ENCODE measurements around the gene SFXN5. TPM values are rescaled to one million over a fixed set of nuclear protein-coding genes. Genes with fewer than 3 reads are reported as not detected.
"Not testable (repeated sequence)": the region's sequence is repeated elsewhere in the genome, so short reads cannot be mapped to it uniquely, and the experiment has no call there.

Gene SFXN5, protein sequence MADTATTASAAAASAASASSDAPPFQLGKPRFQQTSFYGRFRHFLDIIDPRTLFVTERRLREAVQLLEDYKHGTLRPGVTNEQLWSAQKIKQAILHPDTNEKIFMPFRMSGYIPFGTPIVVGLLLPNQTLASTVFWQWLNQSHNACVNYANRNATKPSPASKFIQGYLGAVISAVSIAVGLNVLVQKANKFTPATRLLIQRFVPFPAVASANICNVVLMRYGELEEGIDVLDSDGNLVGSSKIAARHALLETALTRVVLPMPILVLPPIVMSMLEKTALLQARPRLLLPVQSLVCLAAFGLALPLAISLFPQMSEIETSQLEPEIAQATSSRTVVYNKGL
- 11.6 and 14.1 TPM in 2 replicates for total RNA-seq

DNA sequence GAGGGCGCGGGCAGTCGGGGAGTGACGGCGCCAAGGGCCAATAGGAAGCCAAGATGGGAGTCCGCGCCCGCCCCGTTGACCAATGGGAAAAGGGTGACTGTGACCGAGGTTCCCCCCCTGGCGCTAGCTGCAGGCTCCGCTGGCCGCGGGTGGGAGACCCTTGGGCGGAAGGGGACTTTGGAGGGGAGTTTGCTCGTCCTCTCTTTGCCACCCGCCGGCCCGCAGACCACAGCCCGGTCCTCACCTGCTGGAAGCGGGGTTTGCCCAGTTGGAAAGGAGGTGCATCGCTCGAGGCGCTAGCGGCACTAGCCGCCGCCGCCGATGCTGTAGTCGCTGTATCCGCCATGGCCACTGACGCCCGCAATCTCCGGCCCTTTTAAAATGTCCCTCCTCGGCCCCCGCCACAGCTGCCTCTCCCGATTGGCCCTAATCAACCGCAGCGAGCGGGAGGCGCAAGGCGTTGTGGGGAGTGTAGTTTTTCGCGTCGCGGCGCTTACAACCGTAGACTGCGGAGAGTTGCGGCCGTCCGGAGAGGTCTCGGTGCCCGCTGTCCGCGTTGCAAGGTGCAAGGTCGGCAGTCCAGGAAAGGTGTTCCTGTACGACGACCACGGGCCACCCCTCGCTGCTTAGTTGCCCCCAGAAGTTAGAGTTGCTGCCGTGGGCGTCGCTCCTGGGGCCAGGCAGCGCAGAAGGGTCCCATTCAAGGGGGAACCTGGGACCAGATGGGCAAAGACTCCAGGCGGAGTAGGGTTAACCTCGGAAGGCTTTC is at the start of gene SFXN5:
Gene SFXN5 (minus strand): TSS at position 353 of the 769 bp plus-strand sequence. CDS start 7 bp downstream, at position 346.
- peaks cover 4% of the 10 kb centered on the region for H3K36me3 Mint-ChIP-seq (ENCODE audit: low read depth)
- peaks cover 12% of the 10 kb centered on the region for H3K27me3 Mint-ChIP-seq
- no peaks in the 10 kb centered on the region for H3K9me3 Mint-ChIP-seq
- DNase-seq = peak; percentile 99
- intact Hi-C loops (cut with micrococcal nuclease) = loop anchor here (1.0 to 5.0 kb wide), 8 partner anchors 42 to 665 kb away; partner anchors contain the start of genes CCT7, EXOC6B, SMYD5 and TPRKB
- peak within 1 kb of the TSS; percentile 89 for H3K4me3 Mint-ChIP-seq
- H3K27ac Mint-ChIP-seq = peak within 1 kb of the TSS; percentile 92
- peaks cover 20% of the 10 kb centered on the region for H3K4me1 Mint-ChIP-seq

DNA sequence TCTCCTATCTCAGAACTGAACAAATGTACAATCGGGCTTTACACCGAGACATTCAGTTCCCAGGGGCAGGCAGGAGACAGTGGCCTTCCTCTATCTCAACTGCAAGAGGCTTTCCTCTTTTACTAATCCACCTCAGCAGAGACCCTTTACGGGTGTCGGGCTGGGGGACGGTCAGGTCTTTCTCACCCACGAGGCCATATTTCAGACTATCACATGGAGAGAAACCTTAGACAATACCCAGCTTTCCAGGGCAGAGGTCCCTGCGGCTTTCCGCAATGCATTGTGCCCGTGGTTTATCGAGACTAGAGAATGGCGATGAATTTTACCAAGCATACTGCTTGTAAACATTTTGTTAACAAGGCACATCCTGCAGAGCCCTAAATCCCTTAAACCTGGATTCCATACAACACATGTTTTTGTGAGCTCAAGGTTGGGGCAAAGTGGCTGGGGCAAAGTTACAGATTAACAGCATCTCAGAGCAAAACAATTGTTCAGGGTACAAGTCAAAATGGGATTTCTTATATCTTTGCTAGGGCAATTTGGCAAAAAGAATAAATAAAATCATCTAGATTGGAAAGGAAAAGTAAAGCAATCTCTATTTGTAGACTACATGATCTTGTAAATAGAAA is 48.2 kb upstream of the SFXN5 start:
- intact Hi-C loops (cut with micrococcal nuclease); H3K9me3 Mint-ChIP-seq; H3K4me1 Mint-ChIP-seq; H3K4me3 Mint-ChIP-seq; DNase-seq; H3K27ac Mint-ChIP-seq; H3K36me3 Mint-ChIP-seq (ENCODE audit: low read depth): not testable (repeated sequence)
- peaks cover 30% of the 10 kb centered on the region for H3K27me3 Mint-ChIP-seq

DNA sequence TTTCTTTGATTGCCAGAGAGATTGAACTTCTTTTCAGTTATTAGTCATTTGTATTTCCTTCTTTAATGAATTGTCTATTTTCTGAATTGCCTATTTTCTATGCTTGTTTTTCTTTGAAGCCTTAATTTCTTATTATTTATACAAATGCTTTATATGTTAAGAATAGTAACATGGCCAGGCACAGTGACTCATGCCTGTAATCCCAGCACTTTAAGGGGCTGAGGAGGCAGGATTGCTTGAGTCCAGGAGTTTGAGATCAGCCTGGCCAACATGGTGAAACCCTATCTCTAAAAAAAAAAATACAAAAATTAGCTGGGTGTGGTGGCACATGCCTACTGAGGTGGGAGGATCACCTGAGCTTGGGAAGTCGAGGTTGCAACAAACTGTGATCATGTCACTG is 45.9 kb upstream of the SFXN5 start:
- H3K4me3 Mint-ChIP-seq = no peak overlapping the region
- DNase-seq = no peak
- H3K36me3 Mint-ChIP-seq (ENCODE audit: low read depth) = no peaks in the 10 kb centered on the region
- no peak overlapping the region for H3K27ac Mint-ChIP-seq
- H3K9me3 Mint-ChIP-seq = no peaks in the 10 kb centered on the region
- peaks cover 27% of the 10 kb centered on the region for H3K27me3 Mint-ChIP-seq
- peaks cover 4% of the 10 kb centered on the region for H3K4me1 Mint-ChIP-seq
- intact Hi-C loops (cut with micrococcal nuclease) = no loop called here

DNA sequence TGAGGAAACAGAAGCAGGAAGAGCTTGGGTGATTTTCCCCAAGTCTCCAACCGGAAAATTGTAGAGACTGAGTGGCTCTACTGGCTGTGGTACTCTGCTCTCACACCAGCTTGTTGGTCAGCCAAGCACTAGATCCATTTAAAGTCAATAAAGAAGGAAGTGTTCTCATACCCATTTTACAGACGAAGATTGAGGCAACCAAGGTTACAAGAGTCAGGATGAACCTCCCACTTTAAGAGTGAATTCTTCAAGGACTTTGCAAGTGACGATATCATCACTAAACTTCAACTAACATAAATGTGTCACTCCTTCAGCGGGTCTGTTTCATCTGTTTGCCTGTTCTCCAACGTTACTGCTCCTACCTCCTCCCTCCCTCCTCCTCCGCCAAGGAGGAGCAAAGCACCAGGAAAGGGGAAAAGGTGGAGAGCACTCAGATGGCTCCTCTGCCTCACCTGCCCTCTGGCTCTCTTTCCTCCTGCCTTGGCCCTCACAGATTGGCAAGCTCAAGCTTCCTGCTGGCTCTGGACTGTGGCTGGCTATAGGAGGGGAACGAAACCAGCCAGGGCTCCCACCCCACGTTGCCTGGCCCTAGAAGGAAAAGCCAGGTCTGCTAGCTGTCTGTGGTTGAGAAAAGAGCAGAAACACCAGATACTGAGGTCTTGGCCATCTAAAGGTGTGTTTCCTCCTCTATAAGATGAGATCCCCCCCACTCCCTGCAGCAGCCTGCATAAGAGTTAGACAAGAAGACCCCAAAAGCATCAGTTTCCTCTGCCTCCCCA is 44.9 kb upstream of the SFXN5 start:
- intact Hi-C loops (cut with micrococcal nuclease) = no loop called here
- Mint-ChIP-seq H3K27ac (no peak overlapping the region), H3K4me1 (peaks cover 10% of the 10 kb centered on the region), H3K36me3 (ENCODE audit: low read depth) (no peaks in the 10 kb centered on the region), H3K4me3 (no peak overlapping the region), H3K27me3 (peaks cover 23% of the 10 kb centered on the region), H3K9me3 (no peaks in the 10 kb centered on the region)
- DNase-seq = no peak

DNA sequence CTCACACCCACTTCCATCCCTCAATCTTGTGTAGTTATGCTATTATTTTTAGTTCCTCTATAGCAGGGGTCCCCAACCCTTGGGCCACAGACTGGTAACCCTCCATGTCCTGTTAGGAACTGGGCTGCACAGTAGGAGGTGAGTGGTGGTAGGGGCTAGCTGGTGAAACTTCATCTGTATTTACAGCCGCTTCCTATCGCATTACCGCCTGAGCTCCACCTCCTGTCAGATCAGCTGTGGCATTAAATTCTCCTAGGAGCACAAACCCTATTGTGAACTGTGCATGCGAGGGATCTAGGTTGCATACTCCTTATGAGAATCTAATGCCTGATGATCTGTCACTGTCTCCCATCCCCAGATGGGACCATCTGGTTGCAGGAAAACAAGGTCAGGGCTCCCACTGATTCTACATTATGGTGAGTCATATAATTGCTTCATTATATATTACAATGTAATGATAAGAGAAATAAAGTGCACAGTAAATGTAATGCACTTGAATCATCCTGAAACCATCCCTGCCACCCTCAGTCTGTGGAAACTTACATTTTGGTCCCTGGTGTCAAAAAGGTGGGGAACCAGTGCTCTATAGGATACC is 42.9 kb upstream of the SFXN5 start:
- no peaks in the 10 kb centered on the region for H3K9me3 Mint-ChIP-seq

DNA sequence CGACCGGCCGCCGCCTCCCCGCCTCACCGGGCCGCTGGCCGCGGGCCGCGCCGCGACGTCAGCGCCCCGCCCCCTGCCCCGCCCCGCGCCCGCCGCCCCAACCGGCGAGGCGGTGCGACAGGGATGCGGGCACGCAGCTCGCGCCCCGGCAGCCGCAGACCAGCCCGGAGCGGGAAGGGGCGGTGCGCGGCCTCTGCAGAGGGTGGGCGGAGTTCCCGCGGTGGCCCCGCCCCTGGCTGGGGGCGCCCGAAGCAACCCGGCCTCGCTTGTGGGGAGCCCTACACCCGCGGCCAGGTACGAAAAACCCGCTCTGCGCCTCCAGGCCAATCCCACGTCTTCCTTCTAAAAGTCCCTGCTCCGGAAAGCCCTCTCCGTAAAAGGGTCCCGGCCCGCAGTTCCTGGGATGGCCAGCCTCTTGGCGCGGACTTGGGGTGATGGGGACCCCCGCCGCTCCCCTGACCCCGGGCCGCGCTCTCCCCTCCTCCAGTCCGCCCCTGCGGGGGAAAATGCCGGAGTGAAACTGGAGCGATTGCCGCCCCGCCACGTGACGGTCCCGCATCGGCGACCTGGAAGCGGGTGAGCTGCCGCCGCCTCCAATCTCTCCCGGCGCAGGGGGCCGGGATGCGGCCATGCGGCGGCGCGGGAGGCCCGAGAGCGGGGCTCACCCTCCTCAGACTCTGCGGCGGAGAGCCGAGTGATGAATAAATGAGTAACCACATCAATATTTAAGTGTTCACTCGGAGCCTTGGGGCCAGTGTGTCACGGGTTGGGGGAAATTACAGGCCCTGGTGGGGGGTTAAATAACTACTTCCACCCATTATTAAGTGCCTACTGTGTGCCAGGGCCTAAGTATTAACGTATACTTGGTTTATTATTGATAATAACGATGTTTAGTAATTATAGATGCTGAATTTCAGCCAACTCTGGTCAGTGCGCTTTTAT is 41.7 kb upstream of the SFXN5 start, which contains the start of gene RAB11FIP5:
Gene RAB11FIP5 (minus strand): TSS at position 36 of the 942 bp plus-strand sequence. CDS start 171 bp downstream, outside the sequence.
- H3K4me1 Mint-ChIP-seq = peaks cover 25% of the 10 kb centered on the region
- DNase-seq = peak; percentile 95
- peak within 1 kb of the TSS; percentile 88 for H3K4me3 Mint-ChIP-seq
- H3K27ac Mint-ChIP-seq = peak within 1 kb of the TSS; percentile 59
- no peaks in the 10 kb centered on the region for H3K36me3 Mint-ChIP-seq (ENCODE audit: low read depth)
- H3K27me3 Mint-ChIP-seq = peaks cover 11% of the 10 kb centered on the region
- intact Hi-C loops (cut with micrococcal nuclease) = loop anchor here (1.0 to 5.0 kb wide), 4 partner anchors 42 to 119 kb away; partner anchors contain the start of genes CCT7, PRADC1, SFXN5 and SMYD5
- H3K9me3 Mint-ChIP-seq = no peaks in the 10 kb centered on the region

More for the DNA sequence above, 42.9 kb upstream of the SFXN5 start:
- H3K27me3 Mint-ChIP-seq = peaks cover 14% of the 10 kb centered on the region
- DNase-seq = no peak
- H3K36me3 Mint-ChIP-seq (ENCODE audit: low read depth) = no peaks in the 10 kb centered on the region
- peak overlapping the region; percentile 53 for H3K27ac Mint-ChIP-seq
- intact Hi-C loops (cut with micrococcal nuclease) = loop anchor here (5.0 kb wide), 1 partner anchor 118 kb away; the partner anchor contains the start of genes CCT7 and PRADC1
- peaks cover 22% of the 10 kb centered on the region for H3K4me1 Mint-ChIP-seq
- peak overlapping the region; percentile 62 for H3K4me3 Mint-ChIP-seq

DNA sequence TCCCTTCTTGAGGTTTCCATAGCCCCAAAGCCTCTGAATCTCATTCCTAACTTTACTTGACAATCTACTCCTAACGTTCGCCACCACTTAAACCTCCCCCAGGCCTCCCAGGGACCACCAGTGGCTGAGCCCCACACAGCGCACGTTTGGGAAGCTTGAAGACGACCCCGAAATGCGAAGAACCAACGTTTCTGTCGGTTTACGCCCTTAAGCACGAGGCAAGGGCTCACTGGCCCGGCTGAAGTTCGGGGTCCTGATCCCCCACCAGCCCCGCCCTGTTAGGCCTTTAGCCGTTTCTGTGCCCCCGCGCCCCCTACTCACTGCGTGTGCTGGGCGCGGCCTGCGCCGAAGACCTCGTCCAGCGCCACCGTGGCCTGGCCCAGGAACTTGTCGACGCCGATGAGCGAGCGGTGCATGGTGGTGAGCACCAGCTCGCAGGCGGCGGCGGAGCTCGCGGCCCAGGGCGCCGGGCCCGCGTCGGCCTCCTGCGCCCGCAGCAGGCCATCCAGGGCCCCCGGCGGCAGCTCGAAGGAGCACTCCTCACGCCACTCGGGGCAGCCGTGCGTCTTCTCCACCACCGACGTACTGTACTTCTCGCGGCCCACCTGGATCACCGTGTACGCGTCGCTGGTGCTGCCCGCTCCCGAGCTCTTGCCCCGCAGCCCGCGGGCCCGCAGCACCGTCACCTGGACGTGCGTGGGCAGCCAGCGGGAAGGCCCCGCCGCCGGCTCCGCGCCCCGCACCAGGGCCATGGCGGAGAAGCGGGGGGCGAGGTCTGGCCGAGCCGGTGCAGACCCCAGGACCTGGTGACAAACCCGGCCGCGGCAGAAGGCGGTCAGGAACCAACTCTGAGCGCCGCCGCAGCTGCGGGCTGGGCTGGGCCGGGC is 40.8 kb upstream of the SFXN5 start:
- peaks cover 11% of the 10 kb centered on the region for H3K27me3 Mint-ChIP-seq
- no peaks in the 10 kb centered on the region for H3K36me3 Mint-ChIP-seq (ENCODE audit: low read depth)
- intact Hi-C loops (cut with micrococcal nuclease) = loop anchor here (5.0 kb wide), 1 partner anchor 120 kb away; the partner anchor contains the start of genes CCT7 and PRADC1
- no peaks in the 10 kb centered on the region for H3K9me3 Mint-ChIP-seq
- H3K4me3 Mint-ChIP-seq = peak overlapping the region; percentile 88
- peaks cover 30% of the 10 kb centered on the region for H3K4me1 Mint-ChIP-seq
- peak; percentile 78 for DNase-seq
- peak overlapping the region; percentile 59 for H3K27ac Mint-ChIP-seq

DNA sequence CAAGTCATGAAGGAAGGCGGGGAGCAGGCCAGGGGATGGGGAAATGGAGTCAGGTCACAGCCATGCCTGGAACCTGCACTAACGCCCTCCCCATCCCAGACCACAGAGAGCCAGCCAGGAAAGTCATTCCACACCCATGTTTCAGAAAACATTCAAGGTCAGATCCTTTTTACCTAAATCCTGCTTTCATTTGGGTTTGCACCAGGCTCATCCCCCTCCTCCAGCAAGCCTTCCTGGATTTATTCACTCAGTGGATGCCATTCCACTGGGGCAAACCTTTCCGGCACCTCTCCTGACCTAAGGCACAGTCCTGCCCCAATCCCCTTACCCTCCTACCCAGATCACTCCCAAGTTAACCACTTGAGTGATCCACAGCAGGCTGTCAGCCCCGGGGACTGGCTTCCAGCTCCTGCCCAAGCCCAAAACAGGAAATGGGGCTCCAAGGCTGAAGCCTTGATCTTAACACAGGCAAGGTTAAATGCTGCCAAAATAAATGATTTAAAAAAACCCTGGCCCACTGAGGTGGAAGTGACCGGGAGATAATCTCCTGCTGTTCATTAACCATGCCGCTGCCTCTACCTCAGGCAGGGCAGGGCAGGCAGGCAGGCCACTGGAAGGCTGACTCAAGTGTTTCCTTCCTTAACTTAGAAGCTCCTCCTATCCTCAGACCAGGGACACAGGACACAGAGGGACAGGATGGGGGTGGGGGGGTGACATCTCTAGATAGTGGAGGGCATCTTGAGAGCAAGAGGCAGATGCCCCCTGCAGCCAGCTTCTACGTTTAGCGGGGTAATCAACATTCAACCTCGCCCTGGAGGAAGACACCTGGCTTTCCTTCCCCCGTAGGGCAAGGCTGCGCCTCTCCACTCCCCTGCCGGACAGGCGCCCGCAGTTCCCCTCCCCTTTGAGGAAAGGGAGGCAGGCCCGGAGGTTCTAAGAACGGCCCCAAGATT is 39.8 kb upstream of the SFXN5 start:
- H3K36me3 Mint-ChIP-seq (ENCODE audit: low read depth) = no peaks in the 10 kb centered on the region
- H3K27ac Mint-ChIP-seq = peak overlapping the region; percentile 59
- intact Hi-C loops (cut with micrococcal nuclease) = loop anchor here (5.0 kb wide), 1 partner anchor 121 kb away; the partner anchor contains the start of genes CCT7 and PRADC1
- H3K27me3 Mint-ChIP-seq = peaks cover 7% of the 10 kb centered on the region
- H3K4me1 Mint-ChIP-seq = peaks cover 31% of the 10 kb centered on the region
- H3K4me3 Mint-ChIP-seq = peak overlapping the region; percentile 88
- H3K9me3 Mint-ChIP-seq = no peaks in the 10 kb centered on the region
- peak; percentile 74 for DNase-seq

DNA sequence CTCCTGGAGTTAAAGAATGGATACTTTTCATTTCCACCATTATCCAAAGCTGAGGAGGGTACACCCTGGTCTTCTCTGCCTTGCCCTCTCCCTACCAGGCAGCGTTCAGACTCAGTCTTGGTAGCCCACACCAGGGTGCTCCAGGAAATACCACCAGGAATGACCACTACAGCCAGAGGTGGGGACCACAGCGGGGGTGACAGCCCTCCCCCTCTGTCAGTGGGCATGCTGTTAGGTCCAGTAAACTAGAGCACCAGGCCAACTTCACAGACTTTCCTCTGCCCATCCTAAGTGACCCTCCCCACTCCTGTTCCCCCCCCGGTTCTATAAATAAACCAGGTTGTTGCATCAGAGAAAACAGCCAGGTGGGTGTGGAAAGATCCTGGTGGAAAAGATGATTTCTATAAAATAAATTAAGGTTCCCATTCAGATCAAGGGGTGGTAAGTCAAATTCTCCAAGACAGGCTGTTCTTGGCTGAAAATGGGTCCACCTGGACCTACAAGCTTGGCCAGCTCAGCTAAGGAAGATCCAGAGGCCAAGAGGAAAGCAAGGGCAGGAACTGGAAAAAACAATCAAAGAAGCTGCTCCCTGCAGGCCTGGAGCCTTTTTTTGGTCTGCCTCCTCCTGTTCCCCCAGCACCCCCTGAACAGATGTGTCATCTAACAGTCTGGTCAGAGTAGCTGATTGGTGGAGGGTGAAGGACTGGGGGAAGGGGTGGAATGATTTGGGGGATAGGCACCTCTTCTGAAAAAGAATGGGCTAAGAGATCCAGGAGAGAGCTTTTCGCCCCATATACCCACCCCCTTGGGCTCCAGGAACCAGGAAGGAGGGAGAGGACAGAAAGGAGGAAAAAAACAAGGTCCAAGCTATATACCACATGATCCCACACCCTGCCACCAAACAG is 38.9 kb upstream of the SFXN5 start:
- DNase-seq = no peak
- Mint-ChIP-seq H3K9me3 (no peaks in the 10 kb centered on the region), H3K4me3 (peak overlapping the region; percentile 88), H3K27me3 (peaks cover 7% of the 10 kb centered on the region), H3K36me3 (ENCODE audit: low read depth) (no peaks in the 10 kb centered on the region), H3K27ac (peak overlapping the region; percentile 60), H3K4me1 (peaks cover 33% of the 10 kb centered on the region)
- intact Hi-C loops (cut with micrococcal nuclease) = loop anchor here (5.0 kb wide), 1 partner anchor 122 kb away; the partner anchor contains the start of genes CCT7 and PRADC1

Measured in activated CD4-positive, alpha-beta T cell treated with anti-CD3 and anti-CD28 coated beads, Interleukin-2, amount 10 ng/mL, durations not matched to agents 24 days and 14 days (primary cell).